HCT116 (cell line): ENCODE results near the gene TPSD1.

Source experiments
- EZH2 ChIP-seq: fragments of 200-600 bp; sonication (generic); IDR thresholded peaks from 2 replicates; pipeline ENCODE4 v1.6.1; 2017; ENCODE audit warnings: antibody characterized with exemption, mixed run types
- POLR2A ChIP-seq: IDR thresholded peaks from 2 replicates; pipeline ENCODE4 v1.7.0; 2011; ENCODE audit warnings: borderline replicate concordance; ENCODE audit not compliant: insufficient read depth, insufficient read length; ENCODE audit errors: extremely low read depth
- POLR2AphosphoS5 ChIP-seq: IDR thresholded peaks from 2 replicates; pipeline ENCODE4 v1.6.1; 2011; ENCODE audit warnings: mild to moderate bottlenecking, low read depth, low read length, moderate library complexity
- RAD21 ChIP-seq: IDR thresholded peaks from 2 replicates; pipeline ENCODE4 v1.6.1; 2012; ENCODE audit warnings: low read depth, mild to moderate bottlenecking
- SIN3A ChIP-seq: IDR thresholded peaks from 2 replicates; pipeline ENCODE4 v1.6.1; 2012; ENCODE audit warnings: low read depth
- TCF7L2 ChIP-seq: IDR thresholded peaks from 2 replicates; pipeline ENCODE4 v1.7.0; 2011; ENCODE audit warnings: borderline replicate concordance, inconsistent platforms; ENCODE audit not compliant: insufficient read depth, insufficient read length; ENCODE audit errors: extremely low read depth
- TF ChIP-seq, protein P1 (sequence below): IDR thresholded peaks from 2 replicates; pipeline ENCODE4 v1.6.1; 2012; ENCODE audit warnings: low read depth
- TF ChIP-seq, protein P2 (sequence below), 3 experiments: fragments of 200-600 bp in 1 of 3; sonication (generic) in 1 of 3; IDR thresholded peaks in 2 of 3; conservative IDR thresholded peaks in 1 of 3; 2 replicates each; pipeline ENCODE4 v1.5.1; 2012 to 2017; ENCODE audit warnings: low read depth in 2 of 3, low read length in 2 of 3, antibody characterized with exemption in 1 of 3, borderline replicate concordance in 1 of 3, control low read depth in 1 of 3, mild to moderate bottlenecking in 1 of 3, mixed read lengths in 1 of 3, mixed run types in 1 of 3, moderate library complexity in 1 of 3; ENCODE audit not compliant: insufficient read depth in 1 of 3
- TF ChIP-seq, protein P3 (sequence below): IDR thresholded peaks from 2 replicates; pipeline ENCODE4 v1.6.1; 2012
- TF ChIP-seq, protein P4 (sequence below): IDR thresholded peaks from 2 replicates; pipeline ENCODE4 v1.6.1; 2012

DNA sequence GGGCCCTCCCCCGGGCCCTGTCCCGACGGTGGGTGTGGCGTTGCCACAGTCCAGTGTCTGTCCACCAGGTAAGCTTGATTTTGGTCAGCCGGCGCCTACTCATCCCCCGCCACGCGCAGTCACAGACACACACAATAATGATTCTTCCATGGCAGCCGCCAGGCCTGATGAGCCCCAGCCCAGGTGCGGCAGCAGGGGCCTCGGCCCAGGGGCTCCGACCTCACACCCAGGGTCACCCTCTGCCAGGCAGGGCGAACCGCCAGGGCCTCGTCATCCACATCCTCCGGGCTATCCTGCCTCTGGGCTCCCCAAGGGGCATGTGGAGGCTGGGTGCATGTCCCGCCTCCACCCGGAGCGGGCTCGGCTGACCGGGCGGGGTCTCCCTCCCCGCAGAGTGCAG, 38.3 kb upstream of the TPSD1 start:
- TF ChIP-seq, protein P1, sequence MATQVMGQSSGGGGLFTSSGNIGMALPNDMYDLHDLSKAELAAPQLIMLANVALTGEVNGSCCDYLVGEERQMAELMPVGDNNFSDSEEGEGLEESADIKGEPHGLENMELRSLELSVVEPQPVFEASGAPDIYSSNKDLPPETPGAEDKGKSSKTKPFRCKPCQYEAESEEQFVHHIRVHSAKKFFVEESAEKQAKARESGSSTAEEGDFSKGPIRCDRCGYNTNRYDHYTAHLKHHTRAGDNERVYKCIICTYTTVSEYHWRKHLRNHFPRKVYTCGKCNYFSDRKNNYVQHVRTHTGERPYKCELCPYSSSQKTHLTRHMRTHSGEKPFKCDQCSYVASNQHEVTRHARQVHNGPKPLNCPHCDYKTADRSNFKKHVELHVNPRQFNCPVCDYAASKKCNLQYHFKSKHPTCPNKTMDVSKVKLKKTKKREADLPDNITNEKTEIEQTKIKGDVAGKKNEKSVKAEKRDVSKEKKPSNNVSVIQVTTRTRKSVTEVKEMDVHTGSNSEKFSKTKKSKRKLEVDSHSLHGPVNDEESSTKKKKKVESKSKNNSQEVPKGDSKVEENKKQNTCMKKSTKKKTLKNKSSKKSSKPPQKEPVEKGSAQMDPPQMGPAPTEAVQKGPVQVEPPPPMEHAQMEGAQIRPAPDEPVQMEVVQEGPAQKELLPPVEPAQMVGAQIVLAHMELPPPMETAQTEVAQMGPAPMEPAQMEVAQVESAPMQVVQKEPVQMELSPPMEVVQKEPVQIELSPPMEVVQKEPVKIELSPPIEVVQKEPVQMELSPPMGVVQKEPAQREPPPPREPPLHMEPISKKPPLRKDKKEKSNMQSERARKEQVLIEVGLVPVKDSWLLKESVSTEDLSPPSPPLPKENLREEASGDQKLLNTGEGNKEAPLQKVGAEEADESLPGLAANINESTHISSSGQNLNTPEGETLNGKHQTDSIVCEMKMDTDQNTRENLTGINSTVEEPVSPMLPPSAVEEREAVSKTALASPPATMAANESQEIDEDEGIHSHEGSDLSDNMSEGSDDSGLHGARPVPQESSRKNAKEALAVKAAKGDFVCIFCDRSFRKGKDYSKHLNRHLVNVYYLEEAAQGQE, result no peak
- TF ChIP-seq POLR2AphosphoS5, result no peak
- TF ChIP-seq, protein P2, sequence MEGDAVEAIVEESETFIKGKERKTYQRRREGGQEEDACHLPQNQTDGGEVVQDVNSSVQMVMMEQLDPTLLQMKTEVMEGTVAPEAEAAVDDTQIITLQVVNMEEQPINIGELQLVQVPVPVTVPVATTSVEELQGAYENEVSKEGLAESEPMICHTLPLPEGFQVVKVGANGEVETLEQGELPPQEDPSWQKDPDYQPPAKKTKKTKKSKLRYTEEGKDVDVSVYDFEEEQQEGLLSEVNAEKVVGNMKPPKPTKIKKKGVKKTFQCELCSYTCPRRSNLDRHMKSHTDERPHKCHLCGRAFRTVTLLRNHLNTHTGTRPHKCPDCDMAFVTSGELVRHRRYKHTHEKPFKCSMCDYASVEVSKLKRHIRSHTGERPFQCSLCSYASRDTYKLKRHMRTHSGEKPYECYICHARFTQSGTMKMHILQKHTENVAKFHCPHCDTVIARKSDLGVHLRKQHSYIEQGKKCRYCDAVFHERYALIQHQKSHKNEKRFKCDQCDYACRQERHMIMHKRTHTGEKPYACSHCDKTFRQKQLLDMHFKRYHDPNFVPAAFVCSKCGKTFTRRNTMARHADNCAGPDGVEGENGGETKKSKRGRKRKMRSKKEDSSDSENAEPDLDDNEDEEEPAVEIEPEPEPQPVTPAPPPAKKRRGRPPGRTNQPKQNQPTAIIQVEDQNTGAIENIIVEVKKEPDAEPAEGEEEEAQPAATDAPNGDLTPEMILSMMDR (IDR thresholded peaks at IDR 0.05 in 2 of 3, conservative IDR thresholded peaks at IDR 0.05 in 1 of 3; ENCODE audit: borderline replicate concordance in 1 of 3, insufficient read depth in 1 of 3, low read depth in 2 of 3, low read length in 2 of 3), result no peak
- no peak for TF ChIP-seq SIN3A
- TF ChIP-seq POLR2A, result no peak
- no peak for TF ChIP-seq TCF7L2
- no peak for TF ChIP-seq EZH2
- no peak for TF ChIP-seq RAD21
- TF ChIP-seq, protein P3, sequence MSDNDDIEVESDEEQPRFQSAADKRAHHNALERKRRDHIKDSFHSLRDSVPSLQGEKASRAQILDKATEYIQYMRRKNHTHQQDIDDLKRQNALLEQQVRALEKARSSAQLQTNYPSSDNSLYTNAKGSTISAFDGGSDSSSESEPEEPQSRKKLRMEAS, result no peak
- TF ChIP-seq, protein P4, sequence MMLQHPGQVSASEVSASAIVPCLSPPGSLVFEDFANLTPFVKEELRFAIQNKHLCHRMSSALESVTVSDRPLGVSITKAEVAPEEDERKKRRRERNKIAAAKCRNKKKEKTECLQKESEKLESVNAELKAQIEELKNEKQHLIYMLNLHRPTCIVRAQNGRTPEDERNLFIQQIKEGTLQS, result no peak
